IPS-18c (cell line): Measurements from ENCODE around the gene CDC25C.
"Not testable (repeated sequence)": the region's sequence is repeated elsewhere in the genome, so short reads cannot be mapped to it uniquely, and the experiment has no call there.

Experiments used
- H3K4me3 ChIP-seq: 2 replicates; pipeline ENCODE4 v1.7.0; 2013; ENCODE audit warnings: low read depth, mild to moderate bottlenecking, low read length, moderate library complexity; ENCODE audit not compliant: insufficient read depth
- H3K9me3 ChIP-seq: one replicate; pipeline ENCODE4 v1.6.1; 2013; ENCODE audit warnings: mild to moderate bottlenecking, low read length, moderate library complexity; ENCODE audit not compliant: control insufficient read depth, insufficient read depth

The CDC25C gene

DNA sequence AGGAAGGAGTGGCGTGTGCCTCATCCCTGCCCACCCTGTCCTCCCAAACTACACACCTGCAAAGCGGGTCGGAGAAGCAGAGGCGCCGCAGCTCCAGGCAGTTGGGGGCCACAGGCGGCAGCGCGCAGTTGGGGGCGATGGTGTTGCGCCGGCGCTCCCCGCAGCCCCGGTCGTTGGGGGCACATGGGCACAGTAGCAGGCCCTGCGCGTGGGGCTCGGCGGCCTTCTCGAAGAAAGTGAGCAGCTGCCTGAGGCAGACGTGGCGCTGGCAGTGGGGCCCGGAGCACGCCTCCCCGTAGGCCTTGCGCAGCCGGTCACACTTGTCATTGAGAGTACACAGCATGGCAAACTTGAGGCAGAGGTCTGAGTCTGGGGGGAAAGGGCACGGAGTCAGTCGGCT, 74.0 kb downstream of the CDC25C start:
- H3K9me3 ChIP-seq, result no peaks in the 10 kb centered on the region
- no peak overlapping the region for H3K4me3 ChIP-seq

DNA sequence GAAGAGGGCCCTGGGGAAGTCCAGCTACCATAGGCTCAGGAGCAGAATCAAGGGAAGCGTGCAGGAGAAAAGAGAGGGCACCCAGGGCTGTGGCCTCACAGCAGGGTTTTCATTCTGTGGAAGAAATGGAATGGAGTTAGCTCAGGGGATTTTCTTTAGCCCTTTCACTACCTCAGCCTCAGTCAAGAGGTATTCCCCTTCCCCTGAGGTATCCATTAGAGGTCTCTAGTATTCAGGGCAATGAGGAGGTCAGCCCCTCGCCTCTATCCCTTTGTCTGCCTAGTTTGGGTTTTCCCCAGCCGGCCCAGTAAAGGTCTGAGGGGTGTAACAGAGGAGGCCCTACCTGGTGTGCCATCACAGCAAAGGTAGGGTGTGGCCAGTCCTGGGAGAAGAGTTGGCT, 78.7 kb downstream of the CDC25C start:
- Histone ChIP-seq H3K4me3 (no peak overlapping the region), H3K9me3 (no peaks in the 10 kb centered on the region)

DNA sequence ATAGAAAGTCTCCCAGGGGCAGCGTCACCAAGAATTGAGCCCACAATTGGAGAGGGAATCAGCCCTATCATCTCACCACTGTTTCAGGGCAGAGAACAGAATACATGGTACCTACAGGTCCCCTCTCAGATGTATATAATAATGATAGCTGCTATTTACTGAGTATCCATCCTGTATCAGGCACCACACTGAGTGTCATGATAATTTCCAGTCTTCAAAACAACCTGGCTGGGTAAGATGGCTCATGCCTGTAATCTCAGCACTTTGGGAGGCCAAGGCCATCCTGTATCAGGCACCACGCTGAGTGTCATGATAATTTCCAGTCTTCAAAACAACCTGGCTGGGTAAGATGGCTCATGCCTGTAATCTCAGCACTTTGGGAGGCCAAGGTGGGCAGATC, 83.8 kb downstream of the CDC25C start:
- H3K4me3 ChIP-seq, H3K9me3 ChIP-seq: not testable (repeated sequence)

DNA sequence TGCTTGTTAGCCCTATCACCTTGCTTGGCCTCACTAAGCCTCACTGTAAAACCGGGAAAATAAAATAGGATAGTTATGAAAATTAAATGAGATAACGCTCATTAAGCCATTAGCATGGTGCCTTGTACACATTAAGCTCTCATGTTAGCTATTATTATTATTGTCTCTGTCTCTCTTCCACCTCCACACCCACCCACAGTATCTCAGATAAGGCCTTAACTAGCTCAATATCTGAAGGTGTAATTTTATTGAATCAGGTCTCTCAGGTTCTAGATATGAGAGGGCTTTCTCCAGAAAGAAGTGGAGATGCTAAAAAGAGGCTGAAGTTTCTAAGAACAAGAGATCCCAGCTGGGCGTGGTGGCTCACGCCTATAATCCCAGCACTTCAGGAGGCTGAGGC, 84.8 kb downstream of the CDC25C start:
- Histone ChIP-seq H3K4me3 (no peak overlapping the region), H3K9me3 (no peaks in the 10 kb centered on the region)

DNA sequence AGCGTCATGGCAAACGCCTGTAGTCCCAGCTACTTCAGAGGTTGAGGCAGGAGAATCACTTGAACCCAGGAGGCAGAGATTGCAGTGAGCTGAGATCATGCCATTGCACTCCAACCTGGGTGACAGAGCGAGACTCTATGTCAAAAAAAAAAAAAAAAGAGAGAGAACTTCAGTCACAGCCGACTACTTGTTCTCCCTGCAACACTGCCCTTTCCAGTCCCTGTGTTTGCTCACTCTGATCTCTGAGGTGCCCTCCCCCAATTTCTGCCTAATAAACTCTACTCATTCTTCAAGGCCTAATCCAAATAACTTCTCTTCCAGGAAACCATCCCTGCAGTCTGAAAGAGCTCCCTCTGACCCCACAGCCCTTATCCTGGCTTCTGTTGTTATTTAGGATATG, 85.3 kb downstream of the CDC25C start:
- no peak overlapping the region for H3K4me3 ChIP-seq

DNA sequence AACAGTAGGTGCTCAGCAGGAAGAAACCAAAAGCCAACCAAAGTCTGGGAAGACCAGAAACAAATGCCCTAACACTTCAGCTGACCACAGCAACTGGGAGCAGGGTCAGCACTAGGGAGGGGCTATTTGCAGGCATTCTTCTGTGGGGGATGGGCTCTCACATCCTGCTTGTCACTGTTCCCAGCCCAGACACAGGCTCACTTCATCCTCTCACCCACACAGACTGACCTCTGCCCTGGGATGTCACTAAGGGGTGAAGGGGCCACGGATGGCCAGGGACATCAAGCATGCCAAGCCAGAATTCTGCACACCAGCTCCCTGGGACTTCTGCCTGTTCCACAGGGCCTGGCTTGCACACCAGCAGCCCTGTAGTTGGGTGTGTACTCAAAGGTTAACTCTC, 85.9 kb downstream of the CDC25C start:
- Histone ChIP-seq H3K9me3 (no peaks in the 10 kb centered on the region), H3K4me3 (no peak overlapping the region)

More for the DNA sequence above, 85.3 kb downstream of the CDC25C start:
- no peaks in the 10 kb centered on the region for H3K9me3 ChIP-seq

DNA sequence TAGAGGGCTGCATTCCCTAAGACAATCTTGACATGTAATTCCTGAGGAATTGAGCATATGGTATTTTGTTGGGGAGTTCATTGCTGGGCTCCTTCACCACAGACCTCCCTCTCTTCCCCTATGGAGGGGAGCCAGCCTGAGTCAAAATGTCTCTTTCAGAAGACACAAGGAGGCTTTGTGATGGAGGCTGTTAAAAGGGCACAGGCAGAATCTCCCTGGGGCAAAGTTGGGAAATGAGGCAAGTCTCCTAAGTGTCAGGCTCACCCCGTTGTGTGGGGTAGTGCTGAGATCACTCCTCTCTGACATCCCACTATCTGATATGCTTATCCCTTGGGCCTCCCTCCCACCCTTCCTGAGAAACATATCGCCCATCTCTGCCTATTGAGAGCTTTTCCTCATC, 87.8 kb downstream of the CDC25C start:
- no peak overlapping the region for H3K4me3 ChIP-seq

DNA sequence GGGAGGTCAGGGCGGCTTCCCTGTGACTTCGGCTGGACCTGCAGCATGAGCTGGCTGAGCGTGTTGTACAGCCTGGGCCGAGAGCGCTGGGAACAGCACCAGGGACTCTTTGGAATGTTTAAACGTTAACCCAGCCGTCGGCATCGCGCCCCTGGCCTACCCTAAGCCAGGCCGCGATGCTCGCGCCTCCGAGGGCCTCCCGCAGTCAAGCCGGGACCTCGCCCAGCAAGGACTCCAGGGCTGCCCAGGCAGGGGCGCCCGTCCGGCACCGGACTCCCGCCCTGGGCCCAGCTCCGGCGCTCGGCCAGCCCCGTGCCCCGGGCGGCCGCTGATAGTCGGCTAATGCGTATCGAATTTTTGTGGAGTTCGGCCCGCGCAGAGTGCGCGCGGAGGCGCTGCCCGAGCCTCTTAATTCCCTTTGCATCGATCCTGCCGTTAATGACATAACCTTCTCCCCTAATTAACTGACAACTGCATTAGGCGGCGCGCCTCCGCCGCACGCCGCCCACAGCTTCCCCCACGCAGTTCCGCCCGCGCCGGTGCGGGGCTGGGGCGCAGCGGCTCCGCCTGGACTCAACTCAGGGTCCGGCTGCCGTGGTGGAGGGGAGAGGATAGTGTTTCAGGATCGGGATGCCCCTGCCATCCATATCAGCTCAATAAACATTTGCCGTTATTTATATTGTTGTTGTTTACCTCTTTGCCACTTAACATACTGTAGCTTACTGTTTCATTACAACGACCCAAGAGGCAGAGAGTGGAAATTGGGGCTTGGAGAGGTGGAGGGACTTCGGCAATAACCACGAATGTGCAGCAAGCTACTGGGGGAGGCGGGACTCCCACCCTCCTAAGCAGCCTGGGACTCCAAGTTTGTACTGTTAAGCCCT, 89.7 kb downstream of the CDC25C start:
- Histone ChIP-seq H3K4me3 (peak overlapping the region; percentile 56), H3K9me3 (no peaks in the 10 kb centered on the region)

More for the DNA sequence above, 87.8 kb downstream of the CDC25C start:
- no peaks in the 10 kb centered on the region for H3K9me3 ChIP-seq

DNA sequence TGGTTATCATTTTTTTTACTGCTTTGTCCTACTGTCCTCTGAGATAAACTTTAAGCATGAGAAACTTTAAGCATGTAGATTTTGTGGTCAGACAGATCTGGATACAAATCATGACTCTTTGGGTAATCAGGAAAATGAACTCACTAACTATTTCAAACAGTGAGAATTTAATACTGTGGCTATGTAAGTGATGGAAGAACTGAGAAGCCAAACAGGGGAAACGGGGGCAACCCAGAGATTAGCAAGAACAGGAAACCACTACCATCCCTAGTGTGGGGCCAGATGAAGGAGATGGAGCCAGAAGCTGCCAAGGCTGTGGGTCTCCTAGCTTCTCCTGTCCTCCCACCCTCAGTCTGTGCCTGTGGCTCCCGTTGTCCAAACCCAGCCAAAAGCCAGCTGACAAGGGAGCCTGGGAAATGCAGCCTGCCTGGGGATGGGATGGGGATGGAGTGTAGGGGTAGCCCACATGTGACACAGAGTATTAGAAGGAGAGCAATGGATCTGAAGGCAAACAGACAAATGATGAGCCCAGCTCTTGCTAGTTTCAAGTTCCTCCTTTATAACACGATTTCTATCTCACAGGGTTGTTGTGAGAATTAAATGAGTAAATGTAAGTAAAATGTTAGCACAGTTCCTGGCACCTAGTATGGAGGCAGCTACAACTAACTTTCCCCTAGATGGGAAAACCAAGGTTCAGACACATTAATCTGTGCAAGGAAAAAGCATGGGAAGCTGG, 90.8 kb downstream of the CDC25C start:
- H3K9me3 ChIP-seq, result no peaks in the 10 kb centered on the region
- H3K4me3 ChIP-seq, result no peak overlapping the region

DNA sequence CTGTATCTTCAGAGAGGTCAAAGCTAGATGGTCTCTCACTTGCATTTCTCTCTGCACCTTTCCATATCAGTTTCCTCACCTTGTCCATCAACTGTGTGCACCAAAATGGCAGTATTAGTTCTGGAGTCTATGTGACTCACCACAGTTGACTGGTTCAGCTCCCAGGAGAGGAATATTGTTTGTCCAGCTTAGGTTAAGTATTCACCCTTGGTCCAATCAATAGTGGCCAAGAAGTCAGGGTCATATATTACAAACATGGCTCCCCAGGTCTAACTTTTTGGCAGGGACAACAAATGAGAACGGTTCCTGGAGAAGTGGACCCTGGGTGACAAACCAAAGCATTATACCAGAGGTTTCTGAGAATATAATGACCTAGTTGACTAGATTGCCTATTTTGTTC, 93.6 kb downstream of the CDC25C start:
- no peaks in the 10 kb centered on the region for H3K9me3 ChIP-seq
- no peak overlapping the region for H3K4me3 ChIP-seq
